ENCODE measurements around the gene NOD2. TPM values are rescaled to one million over a fixed set of nuclear protein-coding genes. Genes with fewer than 3 reads are reported as not detected.

NOD2 gene
- total RNA-seq, 2 donors from 2014 or later = 1.3 to 1.4 TPM

- no peak for DNase-seq
- ATAC-seq = no peak
- intact Hi-C loops (cut with DNase I) = no loop called here
Observed at GRCh38 chr16:50706250-50706649, 12.8 kb downstream of the NOD2 start.

DNA sequence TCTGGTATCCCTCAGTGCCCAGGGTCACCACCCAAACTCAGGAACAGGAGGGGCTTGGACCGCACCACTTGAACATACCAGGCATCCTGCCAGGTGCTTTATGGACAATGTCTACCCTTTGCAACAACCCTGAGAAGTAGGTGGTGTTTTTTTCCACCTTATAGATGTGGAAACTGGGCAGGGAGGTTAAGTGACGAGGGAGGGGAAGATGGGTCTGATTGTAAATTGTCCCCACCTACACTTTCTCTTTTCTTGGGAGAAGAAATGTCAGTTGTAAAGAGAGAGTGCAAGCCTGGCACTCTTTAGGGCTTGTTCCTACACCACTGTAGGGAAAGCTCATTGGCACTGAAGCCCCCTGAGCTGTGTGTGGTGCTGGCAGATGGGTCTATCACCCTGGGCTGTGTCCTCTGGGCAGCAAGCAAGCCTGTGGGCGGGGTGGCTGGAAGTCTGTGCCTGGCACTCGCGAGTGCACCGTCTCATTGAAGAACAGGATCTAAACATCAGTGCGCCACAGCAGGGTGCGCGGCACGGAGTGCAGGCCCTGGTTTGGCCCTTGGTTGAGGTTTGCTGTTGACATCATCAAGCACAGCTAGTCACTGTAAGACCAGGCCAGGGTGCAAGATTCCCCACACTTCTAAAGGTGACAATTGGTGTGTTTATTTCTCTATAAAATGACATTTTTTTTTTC, 15.1 kb downstream of the NOD2 start:
- ATAC-seq (peak in 1 of 2 donors; percentile 38), DNase-seq (no peak)
- intact Hi-C loops (cut with DNase I) = no loop called here

DNA sequence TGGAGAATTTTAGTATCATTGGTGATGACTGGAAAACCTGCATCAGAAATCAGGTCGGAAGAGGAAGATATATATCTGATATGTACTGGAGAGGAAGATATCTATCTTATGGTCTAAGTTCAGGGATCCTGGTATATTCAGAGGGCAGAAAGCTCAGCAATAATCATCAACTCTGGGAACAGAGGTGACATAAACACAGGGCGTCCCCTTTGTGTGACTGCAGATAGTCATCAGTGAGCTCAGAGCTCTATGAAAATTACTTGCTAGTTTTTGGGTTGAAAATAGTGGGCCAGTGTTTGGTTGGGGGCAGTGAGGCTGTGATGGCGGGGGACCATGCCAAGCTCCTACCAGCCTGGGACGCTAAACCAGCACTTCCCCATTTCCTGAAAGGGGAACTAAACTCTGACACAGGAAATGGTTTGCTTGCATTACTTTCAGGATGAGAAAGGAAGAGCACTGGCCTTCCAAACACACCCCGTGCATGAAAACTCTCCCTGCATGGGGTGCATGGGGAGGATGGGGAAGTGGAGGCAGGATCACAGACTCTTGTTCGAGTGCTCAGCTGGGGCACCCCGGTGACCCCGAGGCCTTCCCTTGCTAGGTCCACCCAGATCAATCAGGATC, 15.8 kb downstream of the NOD2 start:
- DNase-seq (no peak), ATAC-seq (peak in 1 of 2 donors; percentile 58)
- intact Hi-C loops (cut with DNase I) = no loop called here

GRCh38 chr16:50709980-50710379, 16.6 kb downstream of the NOD2 start:
- DNase-seq (no peak), ATAC-seq (no peak)
- intact Hi-C loops (cut with DNase I) = no loop called here

- ATAC-seq = no peak
- intact Hi-C loops (cut with DNase I) = no loop called here
- no peak for DNase-seq
Observed at GRCh38 chr16:50711040-50711439, 17.6 kb downstream of the NOD2 start.

DNA sequence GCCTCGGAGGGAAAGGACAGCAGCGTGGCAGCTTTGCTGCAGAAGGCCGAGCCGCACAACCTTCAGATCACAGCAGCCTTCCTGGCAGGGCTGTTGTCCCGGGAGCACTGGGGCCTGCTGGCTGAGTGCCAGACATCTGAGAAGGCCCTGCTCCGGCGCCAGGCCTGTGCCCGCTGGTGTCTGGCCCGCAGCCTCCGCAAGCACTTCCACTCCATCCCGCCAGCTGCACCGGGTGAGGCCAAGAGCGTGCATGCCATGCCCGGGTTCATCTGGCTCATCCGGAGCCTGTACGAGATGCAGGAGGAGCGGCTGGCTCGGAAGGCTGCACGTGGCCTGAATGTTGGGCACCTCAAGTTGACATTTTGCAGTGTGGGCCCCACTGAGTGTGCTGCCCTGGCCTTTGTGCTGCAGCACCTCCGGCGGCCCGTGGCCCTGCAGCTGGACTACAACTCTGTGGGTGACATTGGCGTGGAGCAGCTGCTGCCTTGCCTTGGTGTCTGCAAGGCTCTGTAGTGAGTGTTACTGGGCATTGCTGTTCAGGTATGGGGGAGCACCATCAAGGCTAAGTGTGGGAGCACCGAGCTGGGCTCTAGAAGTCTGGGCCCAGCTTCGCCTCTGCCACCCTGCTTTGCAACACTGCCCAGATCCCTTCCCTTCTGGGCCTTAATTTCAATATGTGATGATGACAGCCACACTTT, 18.6 kb downstream of the NOD2 start:
- intact Hi-C loops (cut with DNase I) = no loop called here
- peak; percentile 38 to 59 for ATAC-seq
- DNase-seq = peak; percentile 33

DNA sequence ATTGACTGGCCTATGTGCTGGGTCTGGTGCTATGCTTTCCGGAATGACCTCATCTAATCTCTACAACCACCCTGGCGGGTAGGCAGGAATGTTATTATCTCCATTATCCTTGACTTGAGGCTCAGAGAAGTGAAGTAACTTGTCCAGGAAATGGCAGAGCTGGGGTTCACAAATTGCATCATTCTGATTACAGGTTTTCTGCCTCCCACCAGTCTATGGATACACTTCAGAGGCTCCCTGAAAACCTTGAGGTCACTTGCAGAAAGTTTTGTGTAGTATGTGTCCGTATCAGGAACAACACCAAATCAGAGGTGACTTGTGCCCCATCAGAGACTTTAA, 19.1 kb downstream of the NOD2 start:
- intact Hi-C loops (cut with DNase I) = no loop called here
- ATAC-seq (no peak), DNase-seq (no peak)

DNA sequence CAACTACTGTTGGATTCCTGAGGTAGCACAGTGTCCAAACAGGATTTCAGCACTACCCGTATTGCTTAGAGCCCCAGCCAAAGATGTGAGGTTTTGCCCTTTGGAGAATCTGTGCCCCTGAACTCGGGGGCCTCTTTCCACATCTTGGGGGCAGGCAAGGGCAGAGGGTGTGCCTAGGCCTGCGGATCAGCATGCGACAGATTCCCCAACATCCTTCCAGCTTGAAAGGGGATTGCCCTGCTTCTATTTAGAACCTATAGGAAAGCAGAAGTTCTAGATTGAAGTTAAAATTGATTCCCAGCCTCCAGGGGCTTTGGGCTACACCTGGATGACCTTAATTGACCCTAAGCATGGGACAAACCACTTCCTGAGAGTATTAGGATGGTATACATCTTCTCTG, 19.6 kb downstream of the NOD2 start:
- ATAC-seq (no peak), DNase-seq (no peak)
- intact Hi-C loops (cut with DNase I) = no loop called here

DNA sequence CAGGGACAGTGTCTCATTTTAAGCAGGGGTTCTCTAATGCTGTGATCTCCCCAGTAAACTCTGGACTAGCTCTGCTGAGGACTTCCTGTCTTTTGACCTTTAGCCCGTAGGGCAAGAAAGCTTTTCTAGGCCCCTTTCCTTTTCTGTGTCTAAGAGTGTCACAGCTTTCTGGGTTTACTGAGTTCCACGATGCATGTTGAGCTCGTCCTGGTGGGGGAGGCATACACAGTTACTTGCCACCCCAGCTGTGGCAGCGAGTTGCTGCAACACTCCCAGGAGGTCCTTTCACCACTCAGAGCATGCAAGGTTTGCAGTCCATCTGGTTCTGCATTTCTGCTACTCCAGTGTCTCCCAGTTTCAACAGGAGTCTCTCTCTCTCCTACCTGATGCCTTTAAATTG, 23.7 kb downstream of the NOD2 start:
- intact Hi-C loops (cut with DNase I) = no loop called here
- no peak for DNase-seq
- ATAC-seq = peak in 1 of 2 donors; percentile 20

DNA sequence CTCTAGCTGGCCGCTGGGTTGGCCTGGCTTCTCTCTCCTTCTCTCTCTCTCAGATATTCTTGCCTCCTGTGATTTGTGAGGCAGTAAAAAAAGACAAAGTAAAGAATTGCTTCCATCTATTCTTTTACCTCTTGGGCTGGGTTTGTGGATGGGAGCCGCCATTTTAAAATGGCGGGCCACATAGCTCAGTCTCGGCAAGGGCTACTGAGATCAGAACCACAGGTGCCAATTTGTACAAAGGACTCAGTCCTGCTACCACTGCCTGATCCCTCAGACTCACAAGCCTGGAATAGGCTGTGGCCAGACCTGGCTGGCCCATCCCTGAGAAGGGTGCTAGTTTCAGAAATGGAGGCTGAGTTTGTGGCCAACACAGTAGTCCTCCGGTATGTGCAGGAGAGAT, 24.1 kb downstream of the NOD2 start:
- no peak for ATAC-seq
- intact Hi-C loops (cut with DNase I) = no loop called here
- DNase-seq = no peak

DNA sequence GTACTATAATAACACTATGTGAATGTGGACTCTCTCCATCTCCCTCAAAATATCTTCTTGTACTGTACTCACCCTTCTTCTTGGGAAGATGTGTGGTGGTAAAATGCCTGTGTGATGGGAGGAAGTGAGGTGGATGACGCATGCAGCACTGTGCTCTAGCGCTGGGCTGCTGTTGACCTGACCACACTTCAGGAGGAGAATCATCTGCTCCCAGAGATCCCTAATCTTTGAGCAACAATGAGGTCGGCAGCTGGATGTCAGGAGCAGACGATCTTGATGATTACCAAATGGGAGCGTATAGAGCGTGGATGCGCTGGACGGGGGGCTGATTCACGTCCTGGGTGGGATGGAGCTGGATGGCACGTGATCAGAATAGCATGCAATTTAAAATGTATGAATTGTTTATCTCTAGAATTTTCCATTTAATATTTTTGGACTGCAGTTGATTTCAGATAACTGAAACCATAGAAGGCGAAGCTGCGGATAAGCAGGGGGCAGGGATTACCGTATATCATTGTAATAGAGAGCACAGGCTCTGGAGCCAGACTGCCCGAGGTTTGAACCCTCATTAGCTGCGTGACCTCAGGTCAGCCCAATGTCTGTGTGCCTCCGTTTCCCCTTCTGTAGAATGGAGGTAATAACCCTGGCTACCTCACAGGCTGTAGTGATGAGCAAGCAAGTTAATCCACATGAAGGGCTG, 24.8 kb downstream of the NOD2 start:
- intact Hi-C loops (cut with DNase I) = no loop called here
- no peak for ATAC-seq

DNA sequence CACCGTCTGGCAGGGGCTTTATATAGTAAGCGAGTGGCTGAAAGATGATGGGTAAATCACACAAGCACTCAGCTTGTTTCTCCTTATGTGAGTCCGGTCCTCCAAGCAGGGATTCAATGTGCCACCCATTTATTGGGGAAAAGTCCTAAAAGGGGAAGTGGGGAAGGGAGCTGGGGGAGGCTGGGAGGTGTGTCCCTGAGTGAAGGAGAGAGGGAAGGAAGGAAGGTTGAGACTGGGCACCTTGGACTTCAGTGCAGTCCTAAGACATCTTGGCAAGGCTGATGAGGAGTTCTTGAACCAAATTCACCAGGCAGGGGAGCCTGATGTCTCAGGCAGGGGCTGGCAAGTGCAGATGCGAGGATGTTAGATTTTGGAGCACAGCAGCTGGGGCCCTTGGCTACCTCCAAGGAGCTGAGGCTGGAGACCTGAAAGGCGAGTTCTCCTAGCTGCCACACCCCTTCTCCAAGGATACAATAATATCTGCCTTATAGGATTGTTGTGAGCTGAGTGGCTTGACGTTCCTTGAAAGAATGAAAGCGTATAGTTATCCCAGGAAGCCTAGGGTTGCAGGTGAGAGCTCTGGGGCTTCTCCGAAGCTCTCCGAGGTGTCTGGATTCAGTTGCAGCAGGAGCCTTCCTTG, 25.5 kb downstream of the NOD2 start:
- intact Hi-C loops (cut with DNase I) = no loop called here
- ATAC-seq (no peak), DNase-seq (no peak)

More for the DNA sequence above, 24.8 kb downstream of the NOD2 start:
- no peak for DNase-seq

- DNase-seq (no peak), ATAC-seq (no peak)
- intact Hi-C loops (cut with DNase I) = no loop called here
Observed at GRCh38 chr16:50719401-50720337, 26.3 kb downstream of the NOD2 start.

GRCh38 chr16:50721549-50722404, 28.4 kb downstream of the NOD2 start:
- DNase-seq (no peak), ATAC-seq (peak in 1 of 2 donors; percentile 19)
- intact Hi-C loops (cut with DNase I) = no loop called here

DNA sequence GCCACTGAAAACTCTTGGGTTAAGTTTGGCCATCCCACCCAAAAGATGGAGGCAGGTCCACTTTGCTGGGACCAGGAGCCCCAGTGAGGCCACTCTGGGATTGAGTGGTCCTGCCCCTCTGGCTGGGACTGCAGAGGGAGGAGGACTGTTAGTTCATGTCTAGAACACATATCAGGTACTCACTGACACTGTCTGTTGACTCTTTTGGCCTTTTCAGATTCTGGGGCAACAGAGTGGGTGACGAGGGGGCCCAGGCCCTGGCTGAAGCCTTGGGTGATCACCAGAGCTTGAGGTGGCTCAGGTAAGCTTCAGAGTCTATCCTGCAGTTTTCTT, 29.0 kb downstream of the NOD2 start:
- DNase-seq = no peak
- no peak for ATAC-seq
- intact Hi-C loops (cut with DNase I) = no loop called here

GRCh38 chr16:50722960-50723359, 29.6 kb downstream of the NOD2 start:
- intact Hi-C loops (cut with DNase I) = no loop called here
- no peak for DNase-seq
- no peak for ATAC-seq

DNA sequence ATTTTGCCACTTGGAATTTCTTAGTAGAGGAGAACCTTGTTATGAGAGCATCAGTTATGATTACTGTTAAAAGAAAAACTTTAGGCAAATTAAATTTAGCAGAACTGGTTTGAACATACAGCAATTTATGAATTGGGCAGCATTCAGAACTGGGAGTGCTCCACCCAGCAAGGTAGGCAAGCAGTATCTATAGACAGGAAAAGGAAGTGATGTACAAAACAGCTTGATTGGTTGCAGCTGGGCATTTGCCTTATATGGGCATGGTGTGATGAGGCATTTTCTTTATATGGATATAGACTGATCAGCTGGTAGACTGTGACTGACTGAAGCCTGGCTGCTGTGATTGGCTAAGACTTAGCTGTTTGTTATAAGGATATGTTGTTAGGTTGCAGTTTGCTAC, 30.9 kb downstream of the NOD2 start:
- intact Hi-C loops (cut with DNase I) = no loop called here
- DNase-seq (no peak), ATAC-seq (no peak)

Measured in left cardiac atrium (tissue), 4 donors.